ENCODE results near the gene RANBP1.

RANBP1 gene

DNA sequence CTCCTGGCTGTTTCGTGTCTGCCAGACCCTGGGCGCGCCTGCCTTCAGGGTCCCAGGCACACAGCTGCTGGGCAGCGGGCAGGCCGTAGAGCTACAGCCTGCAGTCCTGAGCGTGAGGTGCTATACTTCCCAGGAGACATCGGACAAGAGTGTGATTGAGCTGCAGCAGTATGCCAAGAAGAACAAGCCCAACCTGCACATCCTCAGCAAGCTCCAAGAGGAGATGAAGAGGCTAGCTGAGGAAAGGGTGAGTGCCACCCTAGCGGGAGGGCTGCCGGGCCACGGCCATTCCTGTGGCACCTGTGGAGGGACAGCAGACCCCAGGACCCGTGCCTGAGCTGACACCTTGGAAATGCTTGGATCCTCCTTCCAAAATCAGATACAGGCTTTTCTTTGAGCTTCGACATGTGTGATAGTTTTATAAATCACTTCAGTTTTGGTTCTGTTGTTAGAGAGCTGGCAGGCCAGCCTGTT, 7.1 kb upstream of the RANBP1 start:
- FAIRE-seq (no peak), DNase-seq (ENCODE audit: insufficient read length, low spot score) (no peak)
- no peak for TF ChIP-seq POLR2A (IDR thresholded peaks at IDR 0.05; ENCODE audit: low read depth, low read length)

DNA sequence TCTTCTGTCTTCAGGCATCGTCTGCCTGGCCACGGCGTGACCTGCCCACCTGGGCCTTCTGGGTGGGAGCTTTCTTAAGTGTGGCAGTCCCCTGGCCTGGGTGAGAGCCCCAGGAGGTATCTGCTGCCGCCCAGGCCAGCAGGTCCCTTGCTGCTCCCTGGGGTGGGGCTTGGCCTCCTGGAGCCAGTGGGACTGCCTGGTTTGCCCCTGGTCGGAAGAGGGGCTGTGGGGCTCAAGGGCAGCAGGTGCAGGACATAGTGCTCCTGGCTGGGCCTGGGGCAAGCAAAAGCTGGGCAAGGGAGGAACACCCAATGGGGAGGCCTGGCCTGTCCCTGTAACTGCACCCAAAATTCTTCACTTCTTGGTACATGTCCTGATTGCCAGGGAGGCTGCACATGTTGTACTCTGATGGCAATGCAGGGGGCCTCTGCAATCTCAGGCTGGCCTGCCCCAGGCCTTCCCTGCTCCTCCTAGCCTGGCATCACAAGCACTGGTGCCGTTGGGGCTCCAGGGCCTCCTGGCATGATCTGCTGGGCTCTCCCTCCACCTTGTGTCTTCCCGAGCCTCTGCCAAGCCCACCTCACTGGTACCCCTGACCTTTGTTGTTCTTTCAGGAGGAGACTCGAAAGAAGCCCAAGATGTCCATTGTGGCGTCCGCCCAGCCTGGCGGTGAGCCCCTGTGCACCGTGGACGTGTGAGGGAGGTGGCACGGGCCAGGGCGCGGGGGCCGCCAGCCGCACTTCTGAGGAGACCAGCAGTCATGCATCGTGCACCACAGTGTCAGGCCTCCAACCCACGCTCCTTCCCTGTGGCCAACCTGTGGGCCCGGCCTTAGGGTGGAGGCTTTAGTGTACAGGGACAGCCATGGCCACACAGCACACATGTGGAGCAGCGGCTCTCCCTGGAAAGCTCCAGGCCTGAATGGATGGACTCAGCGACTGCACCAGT, 6.2 kb upstream of the RANBP1 start:
- FAIRE-seq (no peak), DNase-seq (ENCODE audit: insufficient read length, low spot score) (no peak)
- no peak for TF ChIP-seq POLR2A (IDR thresholded peaks at IDR 0.05; ENCODE audit: low read depth, low read length)

DNA sequence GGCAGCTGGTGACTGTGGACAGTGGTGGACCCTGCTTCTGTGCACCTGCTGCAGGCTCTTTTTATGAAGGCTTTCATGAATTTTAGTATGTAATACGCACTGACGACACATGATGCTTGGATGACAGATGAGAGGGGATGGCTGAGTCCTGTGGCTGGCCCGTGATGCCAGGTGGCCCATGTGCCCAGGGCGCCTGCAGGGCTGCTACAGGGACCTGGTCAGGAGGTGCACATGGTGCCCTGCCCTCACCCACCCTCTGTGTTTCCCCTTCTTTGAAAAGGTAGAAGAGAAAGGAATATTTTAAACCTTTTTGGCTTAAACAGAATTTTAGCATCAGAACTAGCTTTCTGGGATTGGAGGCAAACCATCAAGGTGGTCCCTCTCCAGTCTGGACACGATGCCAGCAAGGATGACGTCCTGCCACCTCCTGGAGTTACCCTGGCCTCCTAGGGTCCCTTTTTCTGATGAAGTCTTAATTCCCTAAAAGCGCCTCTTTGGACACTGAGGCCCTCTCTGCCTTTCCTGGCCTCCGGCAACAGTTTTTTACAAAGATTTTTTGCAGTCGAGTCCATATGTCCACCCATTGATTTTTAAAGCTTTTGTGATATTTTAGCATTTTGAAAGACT, 5.4 kb upstream of the RANBP1 start:
- TF ChIP-seq POLR2A (IDR thresholded peaks at IDR 0.05; ENCODE audit: low read depth, low read length): no peak
- no peak for FAIRE-seq

DNA sequence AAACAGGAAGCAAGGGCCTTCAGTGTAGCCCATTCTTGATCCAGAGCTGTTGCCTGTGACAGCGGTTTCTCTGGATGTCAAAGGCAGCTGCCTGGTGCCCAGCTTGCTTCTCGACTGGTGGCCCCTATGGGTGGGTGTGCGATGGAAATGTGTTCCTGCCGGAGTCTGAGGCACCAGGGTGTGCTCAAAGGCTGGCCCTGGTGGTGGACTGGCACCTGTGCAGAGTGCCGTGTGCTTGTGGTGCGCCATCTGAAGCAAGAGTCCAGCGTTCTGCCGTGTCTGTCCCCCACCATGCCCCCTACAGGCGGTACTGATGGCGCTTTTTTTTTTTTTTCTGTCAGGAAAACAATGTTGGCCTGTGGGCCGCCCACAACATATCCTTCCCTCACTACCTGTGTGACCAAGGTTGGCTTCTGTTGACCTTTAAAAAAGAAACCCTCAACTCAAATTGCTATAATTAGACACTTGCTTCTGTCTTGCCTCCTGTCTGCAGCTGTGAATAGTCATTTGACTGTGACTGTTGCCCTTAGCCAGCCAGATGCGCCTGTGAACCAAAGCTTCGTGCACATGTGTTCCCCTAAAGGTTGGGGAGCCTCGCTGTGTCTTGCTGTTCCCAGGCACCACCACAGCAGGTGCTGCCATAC, 4.7 kb upstream of the RANBP1 start:
- no peak for TF ChIP-seq POLR2A (IDR thresholded peaks at IDR 0.05; ENCODE audit: low read depth, low read length)
- FAIRE-seq: no peak

More for the DNA sequence above, 5.4 kb upstream of the RANBP1 start:
- DNase-seq (ENCODE audit: insufficient read length, low spot score): no peak

GRCh38 chr22:20111689-20112622, 3.9 kb upstream of the RANBP1 start:
- DNase-seq (ENCODE audit: insufficient read length, low spot score) (no peak), FAIRE-seq (no peak)
- TF ChIP-seq POLR2A (IDR thresholded peaks at IDR 0.05; ENCODE audit: low read depth, low read length): no peak

More for the DNA sequence above, 4.7 kb upstream of the RANBP1 start:
- no peak for DNase-seq (ENCODE audit: insufficient read length, low spot score)

GRCh38 chr22:20112623-20113511, 3.0 kb upstream of the RANBP1 start:
- FAIRE-seq: no peak
- no peak for DNase-seq (ENCODE audit: insufficient read length, low spot score)
- no peak for TF ChIP-seq POLR2A (IDR thresholded peaks at IDR 0.05; ENCODE audit: low read depth, low read length)

DNA sequence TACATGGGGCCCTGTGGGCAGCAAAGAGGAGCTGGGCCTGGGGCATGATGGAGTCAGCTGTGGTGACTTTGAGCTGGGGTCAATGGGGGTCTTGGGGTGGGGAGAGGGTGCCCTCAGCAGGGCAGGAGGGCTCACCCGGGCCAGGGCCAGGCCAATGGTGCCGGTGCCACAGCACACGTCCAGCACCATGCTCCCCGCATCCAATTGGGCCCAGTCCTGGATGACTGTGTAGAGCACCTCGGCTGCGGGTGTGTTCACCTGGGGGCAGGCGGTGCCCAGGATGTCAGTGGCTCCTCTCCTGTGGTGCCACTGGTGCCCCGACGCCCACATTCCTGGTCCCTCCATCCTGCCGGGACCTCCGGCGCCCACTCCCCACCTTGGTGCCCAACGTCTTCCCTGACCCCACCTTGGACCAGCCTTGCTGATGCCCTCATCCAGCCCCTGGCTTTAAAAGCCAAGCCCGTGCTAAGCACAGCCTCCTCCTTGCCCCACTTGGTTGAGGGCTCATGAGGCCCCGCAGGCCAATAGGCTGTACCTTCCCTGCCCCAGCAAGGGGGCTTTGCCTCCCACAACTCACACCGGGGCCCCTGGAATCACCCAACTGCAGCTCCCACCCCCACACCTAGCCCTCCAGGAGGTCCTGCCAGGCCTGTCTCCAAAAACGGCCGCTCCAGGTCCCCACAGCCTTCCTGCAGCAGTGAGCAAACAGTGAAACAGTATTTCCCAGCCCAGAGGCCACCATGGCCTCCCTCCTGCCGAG, 2.2 kb upstream of the RANBP1 start:
- FAIRE-seq (no peak), DNase-seq (ENCODE audit: insufficient read length, low spot score) (no peak)
- TF ChIP-seq POLR2A (IDR thresholded peaks at IDR 0.05; ENCODE audit: low read depth, low read length): no peak

DNA sequence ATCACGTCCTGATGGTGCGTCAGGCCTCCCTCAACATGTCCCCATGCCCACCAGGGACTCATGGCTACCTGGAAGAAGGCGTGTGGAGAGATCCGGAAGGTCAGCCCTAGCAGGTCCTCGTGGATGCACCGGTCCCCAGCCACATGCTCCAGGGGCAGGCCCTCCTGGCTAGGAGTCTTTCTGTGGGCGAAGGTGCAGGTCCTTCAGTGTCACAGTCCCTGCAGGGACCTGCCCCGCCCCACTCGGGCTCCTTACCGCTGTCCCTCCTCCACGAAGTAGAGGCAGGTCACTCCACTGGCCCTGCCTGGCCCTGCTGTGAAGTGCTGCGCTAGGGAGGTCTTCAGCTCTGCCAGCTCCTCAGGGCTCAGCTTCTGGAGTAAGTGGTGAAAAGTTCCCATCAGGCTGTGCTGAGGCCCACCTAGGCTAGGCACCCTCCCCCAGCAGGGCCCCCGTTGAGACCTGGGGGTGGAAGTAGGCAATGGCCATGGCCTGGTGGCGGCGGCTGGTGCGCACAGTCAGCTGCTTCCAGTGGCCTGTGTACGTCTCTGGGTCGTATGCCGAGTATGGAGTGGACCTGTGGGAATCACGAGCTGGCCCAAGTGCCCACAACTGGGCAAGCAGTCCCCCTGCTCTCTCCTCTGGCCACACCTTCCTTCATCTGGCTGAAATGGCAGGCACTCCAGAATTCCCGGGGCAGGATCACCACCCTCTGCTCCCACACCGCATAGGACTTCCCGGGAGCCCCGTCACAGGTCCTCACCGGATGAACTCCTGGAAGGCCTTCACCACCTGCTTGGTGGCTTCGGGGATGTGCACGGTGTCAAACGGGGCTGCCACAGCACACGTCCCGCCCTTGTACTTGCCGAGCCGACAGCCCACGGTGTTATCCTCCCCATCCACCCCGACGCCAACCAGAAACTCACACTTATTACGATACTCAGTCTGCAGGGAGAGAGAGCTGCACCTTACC, 1.1 kb upstream of the RANBP1 start:
- TF ChIP-seq POLR2A (IDR thresholded peaks at IDR 0.05; ENCODE audit: low read depth, low read length): no peak
- FAIRE-seq: no peak
- no peak for DNase-seq (ENCODE audit: insufficient read length, low spot score)

- DNase-seq (ENCODE audit: insufficient read length, low spot score) (no peak), FAIRE-seq (no peak)
- no peak for TF ChIP-seq POLR2A (IDR thresholded peaks at IDR 0.05; ENCODE audit: low read depth, low read length)
These were observed 559 bp downstream of the RANBP1 start for GRCh38 chr22:20116376-20116950.

DNA sequence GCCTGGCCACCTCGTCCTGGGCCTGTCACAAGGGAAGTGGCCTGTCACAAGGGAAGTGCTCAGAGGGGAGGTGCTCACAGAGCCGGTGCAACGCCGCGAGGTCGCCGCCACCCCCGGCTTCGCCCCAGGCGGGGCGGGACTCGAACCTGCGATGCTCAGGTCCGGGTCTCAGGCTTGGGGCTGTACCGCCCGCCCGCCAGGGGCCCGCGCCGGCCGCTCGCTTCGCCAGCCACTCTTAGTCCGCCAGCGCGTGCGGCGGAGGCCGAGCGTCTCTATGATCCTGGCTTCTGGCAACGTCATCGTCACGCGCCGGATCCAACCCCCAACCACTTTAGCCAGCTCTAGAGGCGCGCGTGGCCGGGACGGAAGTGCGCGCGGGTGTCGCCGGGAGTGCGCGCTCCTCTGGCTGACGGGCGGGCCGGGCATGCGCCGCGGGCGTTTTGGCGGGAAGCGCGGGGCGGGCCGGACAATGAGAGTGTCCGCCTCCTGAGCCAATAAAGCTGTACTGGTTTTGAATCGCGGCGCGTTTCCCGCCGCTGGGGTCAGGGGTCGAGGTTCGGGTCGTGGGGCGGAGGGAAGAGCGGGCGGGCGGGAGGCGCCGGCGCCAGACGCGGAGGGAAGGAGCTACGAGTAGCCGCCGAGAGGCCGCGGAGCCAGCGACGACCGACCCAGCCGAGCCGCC, 1.2 kb downstream of the RANBP1 start, which contains the start of gene TRMT2A:
TSS of gene TRMT2A (minus strand) at position 276 of the 682 bp plus-strand sequence. CDS start 320 bp downstream, outside the sequence.
- DNase-seq (ENCODE audit: insufficient read length, low spot score) (peak; percentile 87), FAIRE-seq (no peak)
- 0 out of 2 replicates have a peak, but pooled peaks have one; percentile 19 for TF ChIP-seq POLR2A (IDR thresholded peaks at IDR 0.05; ENCODE audit: low read depth, low read length)
